IPS-18c (cell line): ENCODE measurements around the gene HAVCR2.
"Not testable (repeated sequence)": the region's sequence is repeated elsewhere in the genome, so short reads cannot be mapped to it uniquely, and the experiment has no call there.

ENCODE experiments used
- H3K4me3 ChIP-seq: 2 replicates; pipeline ENCODE4 v1.7.0; 2013; ENCODE audit warnings: low read depth, mild to moderate bottlenecking, low read length, moderate library complexity; ENCODE audit not compliant: insufficient read depth
- H3K9me3 ChIP-seq: one replicate; pipeline ENCODE4 v1.6.1; 2013; ENCODE audit warnings: mild to moderate bottlenecking, low read length, moderate library complexity; ENCODE audit not compliant: control insufficient read depth, insufficient read depth

Gene HAVCR2

GRCh38 chr5:157057459-157058370 is 51.1 kb downstream of the HAVCR2 start:
- H3K9me3 ChIP-seq, result peaks cover 2% of the 10 kb centered on the region
- no peak overlapping the region for H3K4me3 ChIP-seq

- H3K4me3 ChIP-seq, H3K9me3 ChIP-seq: not testable (repeated sequence)
Measured at GRCh38 chr5:157056848-157057247, 52.0 kb downstream of the HAVCR2 start.

- Histone ChIP-seq H3K9me3 (no peaks in the 10 kb centered on the region), H3K4me3 (no peak overlapping the region)
Measured at GRCh38 chr5:157051604-157052245, 57.1 kb downstream of the HAVCR2 start.

GRCh38 chr5:157050050-157050449 is 58.8 kb downstream of the HAVCR2 start:
- Histone ChIP-seq H3K9me3 (no peaks in the 10 kb centered on the region), H3K4me3 (no peak overlapping the region)

- H3K9me3 ChIP-seq, result no peaks in the 10 kb centered on the region
- no peak overlapping the region for H3K4me3 ChIP-seq
Measured at GRCh38 chr5:157049605-157050004, 59.2 kb downstream of the HAVCR2 start.

- Histone ChIP-seq H3K9me3 (no peaks in the 10 kb centered on the region), H3K4me3 (no peak overlapping the region)
Measured at GRCh38 chr5:157047898-157048297, 60.9 kb downstream of the HAVCR2 start.

DNA sequence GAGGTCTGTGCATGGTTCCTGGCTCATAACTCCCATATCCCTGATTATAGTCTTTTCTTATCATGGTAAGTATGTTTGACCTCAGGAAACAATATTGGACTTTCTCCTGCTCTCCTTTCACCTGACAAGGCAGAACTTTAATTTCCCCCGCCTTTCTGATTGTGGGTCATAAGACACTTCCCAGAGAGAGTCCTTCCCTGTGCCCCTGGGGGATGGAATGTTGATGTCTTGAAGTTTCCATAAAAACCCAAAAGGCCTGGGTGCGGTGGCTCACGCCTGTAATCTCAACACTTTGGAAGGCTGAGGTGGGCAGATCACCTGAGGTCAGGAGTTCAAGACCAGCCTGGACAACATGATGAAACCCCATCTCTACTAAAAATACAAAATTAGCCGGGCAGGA is 61.8 kb downstream of the HAVCR2 start:
- not testable (repeated sequence) for H3K9me3 ChIP-seq, H3K4me3 ChIP-seq

GRCh38 chr5:157046041-157046440 is 62.8 kb downstream of the HAVCR2 start:
- no peak overlapping the region for H3K4me3 ChIP-seq
- no peaks in the 10 kb centered on the region for H3K9me3 ChIP-seq

DNA sequence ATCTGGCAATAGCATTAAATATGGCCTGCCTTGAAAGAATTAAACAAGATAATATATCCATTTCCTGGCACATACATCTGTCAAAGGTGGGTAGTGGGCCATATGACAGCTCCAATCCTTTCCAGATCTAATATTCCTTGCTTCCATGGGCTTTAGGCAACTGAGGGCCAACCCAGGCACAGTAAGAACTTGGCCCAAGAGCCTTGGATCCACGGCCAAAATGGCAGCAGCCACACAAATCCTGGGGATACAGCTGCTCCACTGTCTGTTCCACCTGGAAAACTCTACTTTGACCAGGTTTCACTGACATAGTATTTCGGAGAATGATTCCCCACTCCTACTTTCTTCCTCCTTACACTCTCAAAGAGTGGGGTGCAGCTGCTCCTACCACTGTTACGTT is 63.2 kb downstream of the HAVCR2 start:
- H3K4me3 ChIP-seq, result no peak overlapping the region
- H3K9me3 ChIP-seq, result no peaks in the 10 kb centered on the region

GRCh38 chr5:157038568-157039187 is 70.2 kb downstream of the HAVCR2 start:
- no peaks in the 10 kb centered on the region for H3K9me3 ChIP-seq

More at GRCh38 chr5:157038568-157039187, 70.2 kb downstream of the HAVCR2 start:
- no peak overlapping the region for H3K4me3 ChIP-seq
